Tibial artery (tissue), 4 donors: ENCODE measurements around the gene SPATA32.

Experiments
- DNase-seq, 2 donors: peaks; one replicate each; pipeline ENCODE4 v3.0.0-alpha.2; 2019
- H3K27ac ChIP-seq, 2 donors: fragments of 200-600 bp; sonication (generic) in 1 of 2; 1 replicate in 1 of 2; 2 replicates in 1 of 2; pipeline ENCODE4 v1.5.1; 2018 to 2019; ENCODE audit warnings: mild to moderate bottlenecking in 1 of 2
- H3K27me3 ChIP-seq, 2 donors: fragments of 200-600 bp; sonication (generic) in 1 of 2; one replicate each; pipeline versions ENCODE4 v1.5.1 to v1.6.0; 2016 to 2019
- H3K36me3 ChIP-seq, 3 donors: fragments of 200-600 bp; sonication (generic) in 2 of 3; one replicate each; pipeline ENCODE4 v1.5.1; 2016 to 2019; ENCODE audit warnings: mild to moderate bottlenecking in 2 of 3
- H3K4me1 ChIP-seq, 4 donors: fragments of 200-600 bp; sonication (generic) in 2 of 4; 1 replicate in 3 of 4; 2 replicates in 1 of 4; pipeline ENCODE4 v1.5.1; 2016 to 2019
- H3K4me3 ChIP-seq, 2 donors: fragments of 200-600 bp; sonication (generic) in 1 of 2; 1 replicate in 1 of 2; 2 replicates in 1 of 2; pipeline ENCODE4 v1.5.1; 2018 to 2019; ENCODE audit warnings: mild to moderate bottlenecking in 2 of 2
- H3K9me3 ChIP-seq, 3 donors: fragments of 200-600 bp; sonication (generic) in 1 of 3; one replicate each; pipeline ENCODE4 v1.5.1; 2016 to 2019
- intact Hi-C: fragments of 100-400 bp; cut with DNase I; formaldehyde crosslinking; loops from one replicate; pipeline ENCODE4 v1.15.0; 2023; ENCODE audit warnings: low total_unique reads
- TF ChIP-seq, protein P1 (sequence below), 2 experiments: fragments of 200-600 bp in 1 of 2; fragments of 450-650 bp in 1 of 2; IDR thresholded peaks; one replicate each; pipeline ENCODE4 v1.5.1; 2017 to 2019; ENCODE audit warnings: antibody characterized with exemption in 2 of 2, mild to moderate bottlenecking in 1 of 2, moderate library complexity in 1 of 2

The SPATA32 gene

DNA sequence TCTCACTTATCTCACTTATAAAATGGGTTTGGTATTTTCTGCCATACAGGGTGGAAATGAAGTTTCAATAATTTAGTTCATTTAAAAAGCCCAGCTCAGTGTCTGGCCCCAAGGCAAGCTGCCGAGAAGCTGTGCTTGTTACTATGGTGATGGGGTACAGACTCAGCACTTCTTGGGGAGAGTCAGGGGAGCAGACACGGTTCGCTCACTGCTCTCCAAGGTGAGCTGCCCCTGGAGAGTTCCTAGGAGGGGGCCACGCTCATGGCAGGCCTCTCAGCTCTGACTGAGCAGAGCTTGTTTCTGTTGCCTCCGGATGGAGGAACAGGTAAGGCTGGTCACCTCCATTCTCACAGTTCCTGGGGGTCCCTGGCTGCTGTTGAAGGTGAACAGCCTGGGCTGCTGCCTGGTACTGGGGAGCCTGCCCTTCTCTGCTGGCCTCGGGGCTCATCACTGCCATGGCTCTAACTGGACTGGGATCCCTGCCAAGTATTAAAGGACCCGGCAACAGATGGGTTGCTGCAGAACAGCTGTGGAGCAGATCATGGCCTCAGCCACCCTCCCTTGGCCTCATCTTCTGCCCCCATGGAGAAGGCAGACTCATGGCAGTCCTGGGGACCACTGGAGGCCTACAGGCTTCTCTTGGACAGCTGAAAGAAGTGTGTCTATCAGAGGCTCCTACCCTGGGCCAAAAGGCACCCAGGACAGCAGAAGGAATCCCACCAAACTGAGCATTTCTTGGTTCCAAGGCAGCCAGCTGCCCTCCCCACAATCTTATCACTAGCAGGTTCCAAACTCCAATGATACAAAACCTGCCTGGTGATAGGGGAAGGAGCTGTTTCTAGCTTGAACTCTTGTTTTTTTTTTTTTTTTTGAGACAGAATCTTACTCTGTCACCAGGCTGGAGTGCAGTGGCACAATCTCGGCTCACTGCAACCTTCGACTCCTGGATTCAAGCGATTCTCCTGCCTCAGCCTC, 25.9 kb upstream of the SPATA32 start:
- intact Hi-C loops: loop anchor here (5.0 kb wide), 1 partner anchor 34 kb away; no protein-coding TSS in a partner anchor
- Histone ChIP-seq H3K27me3 (no peaks in the 10 kb centered on the region), H3K27ac (no peak overlapping the region), H3K4me1 (peaks cover 0 to 39% (median 17%) of the 10 kb centered on the region in 4 donors), H3K4me3 (no peak overlapping the region), H3K36me3 (peaks cover 36 to 73% (median 70%) of the 10 kb centered on the region in 3 donors), H3K9me3 (no peaks in the 10 kb centered on the region)
- TF ChIP-seq, protein P1, sequence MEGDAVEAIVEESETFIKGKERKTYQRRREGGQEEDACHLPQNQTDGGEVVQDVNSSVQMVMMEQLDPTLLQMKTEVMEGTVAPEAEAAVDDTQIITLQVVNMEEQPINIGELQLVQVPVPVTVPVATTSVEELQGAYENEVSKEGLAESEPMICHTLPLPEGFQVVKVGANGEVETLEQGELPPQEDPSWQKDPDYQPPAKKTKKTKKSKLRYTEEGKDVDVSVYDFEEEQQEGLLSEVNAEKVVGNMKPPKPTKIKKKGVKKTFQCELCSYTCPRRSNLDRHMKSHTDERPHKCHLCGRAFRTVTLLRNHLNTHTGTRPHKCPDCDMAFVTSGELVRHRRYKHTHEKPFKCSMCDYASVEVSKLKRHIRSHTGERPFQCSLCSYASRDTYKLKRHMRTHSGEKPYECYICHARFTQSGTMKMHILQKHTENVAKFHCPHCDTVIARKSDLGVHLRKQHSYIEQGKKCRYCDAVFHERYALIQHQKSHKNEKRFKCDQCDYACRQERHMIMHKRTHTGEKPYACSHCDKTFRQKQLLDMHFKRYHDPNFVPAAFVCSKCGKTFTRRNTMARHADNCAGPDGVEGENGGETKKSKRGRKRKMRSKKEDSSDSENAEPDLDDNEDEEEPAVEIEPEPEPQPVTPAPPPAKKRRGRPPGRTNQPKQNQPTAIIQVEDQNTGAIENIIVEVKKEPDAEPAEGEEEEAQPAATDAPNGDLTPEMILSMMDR (IDR thresholded peaks at IDR 0.05): no peak
- no peak for DNase-seq

DNA sequence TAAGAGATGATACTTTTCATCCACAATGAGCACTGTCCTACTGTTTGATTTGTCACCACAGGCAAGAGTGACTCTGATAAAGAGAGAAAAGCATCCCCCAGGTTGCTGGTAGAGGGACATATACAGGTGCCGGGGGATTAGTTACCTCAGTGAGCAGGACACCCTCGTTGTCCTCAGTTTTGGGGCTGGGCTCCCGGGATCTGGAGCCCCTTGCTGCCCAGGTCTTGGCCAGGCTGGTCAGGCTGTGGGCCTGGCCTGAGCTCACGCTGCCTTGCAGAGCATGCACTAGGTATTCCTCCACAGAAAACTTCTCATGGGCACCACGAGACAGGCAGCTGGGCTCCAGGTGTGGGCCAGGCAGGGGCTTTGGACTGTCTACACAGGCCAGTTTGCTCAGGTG, 24.4 kb upstream of the SPATA32 start:
- TF ChIP-seq, protein P1 (IDR thresholded peaks at IDR 0.05): no peak
- Histone ChIP-seq H3K27me3 (no peaks in the 10 kb centered on the region), H3K4me1 (peaks cover 0 to 24% (median 3%) of the 10 kb centered on the region in 4 donors), H3K27ac (no peak overlapping the region), H3K9me3 (no peaks in the 10 kb centered on the region), H3K36me3 (peaks cover 38 to 83% (median 74%) of the 10 kb centered on the region in 3 donors), H3K4me3 (no peak overlapping the region)
- DNase-seq: no peak
- intact Hi-C loops: loop anchor here (5.0 kb wide), 1 partner anchor 36 kb away; no protein-coding TSS in a partner anchor

DNA sequence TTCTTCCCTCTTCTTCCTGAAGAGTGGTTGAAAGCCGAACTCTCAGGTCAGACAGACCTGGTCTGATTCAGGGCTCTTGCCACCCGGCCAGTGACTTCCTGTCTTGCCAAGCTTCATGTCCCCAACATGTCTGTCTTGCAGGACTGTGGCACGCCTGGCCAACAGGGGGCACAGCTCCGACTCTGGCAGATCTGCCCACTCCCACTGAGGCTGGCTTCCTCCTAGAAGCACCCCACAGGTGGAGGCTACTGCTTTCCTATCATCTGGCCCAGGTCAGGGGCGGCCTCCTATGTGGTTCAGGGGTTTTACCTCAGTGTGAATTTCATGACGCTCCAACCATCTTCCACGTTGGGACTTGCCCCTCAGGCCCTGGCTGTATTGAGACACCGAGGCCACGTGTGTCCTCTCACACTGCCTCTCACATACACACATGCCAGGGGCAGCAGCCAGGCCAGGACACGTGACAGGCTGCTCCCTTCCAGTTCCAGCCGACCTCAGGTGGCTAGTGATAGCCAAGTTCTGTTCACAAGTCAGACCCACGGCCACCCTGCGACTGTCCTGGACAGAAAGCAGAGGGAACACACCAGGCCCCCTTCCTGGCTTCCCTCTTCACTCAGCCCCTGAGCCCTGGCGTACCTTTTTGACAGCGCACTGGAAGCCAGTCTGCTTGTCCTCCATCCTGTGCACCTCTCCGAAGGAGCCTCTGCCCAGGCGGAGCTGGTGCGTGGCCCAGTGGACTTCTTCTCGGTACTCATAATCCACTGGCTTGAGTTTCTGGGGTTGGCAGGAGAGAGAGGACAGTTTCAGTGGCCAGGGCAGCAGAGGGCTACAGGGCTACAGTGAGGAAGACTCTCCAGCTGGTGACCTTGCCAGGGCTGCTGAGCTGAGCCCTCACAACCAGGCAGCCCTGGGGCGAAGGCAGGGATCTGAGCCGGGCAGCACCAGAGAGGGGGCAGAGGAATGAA, 22.6 kb upstream of the SPATA32 start:
- no peak for DNase-seq
- no peak overlapping the region for H3K4me3 ChIP-seq
- no peaks in the 10 kb centered on the region for H3K27me3 ChIP-seq
- intact Hi-C loops: loop anchor here (5.0 kb wide), 1 partner anchor 38 kb away; no protein-coding TSS in a partner anchor
- TF ChIP-seq, protein P1 (IDR thresholded peaks at IDR 0.05): no peak
- no peaks in the 10 kb centered on the region for H3K9me3 ChIP-seq
- H3K4me1 ChIP-seq: peaks cover 0 to 6% (median 0%) of the 10 kb centered on the region in 4 donors
- no peak overlapping the region for H3K27ac ChIP-seq
- H3K36me3 ChIP-seq: peaks cover 38 to 84% (median 66%) of the 10 kb centered on the region in 3 donors

DNA sequence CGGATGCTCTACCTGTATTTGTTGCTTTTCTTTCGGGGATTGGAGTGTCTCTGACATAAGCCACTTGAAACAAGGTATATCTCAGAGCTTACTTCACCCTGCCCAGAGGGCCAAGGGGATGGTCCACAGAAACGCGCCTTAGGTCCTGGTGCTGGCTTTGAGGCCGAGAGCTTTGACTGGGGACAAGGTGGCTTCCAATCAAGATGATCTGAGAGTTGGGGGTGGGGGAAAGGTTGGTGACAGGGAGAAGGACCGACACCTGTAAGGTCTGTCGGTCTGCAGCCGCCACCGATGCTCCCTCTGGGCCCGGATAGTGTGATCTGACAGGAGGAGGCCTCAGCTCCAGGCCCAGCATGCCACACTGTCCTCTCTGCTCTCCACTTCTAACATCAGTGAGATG, 21.8 kb upstream of the SPATA32 start:
- Histone ChIP-seq H3K27me3 (no peaks in the 10 kb centered on the region), H3K27ac (no peak overlapping the region), H3K4me1 (peaks cover 0 to 6% (median under 1%) of the 10 kb centered on the region in 4 donors), H3K9me3 (no peaks in the 10 kb centered on the region), H3K4me3 (no peak overlapping the region), H3K36me3 (peaks cover 38 to 77% (median 58%) of the 10 kb centered on the region in 3 donors)
- TF ChIP-seq, protein P1 (IDR thresholded peaks at IDR 0.05): no peak
- DNase-seq: no peak
- intact Hi-C loops: no loop called here
